PC-3 (cell line): Measurements from ENCODE around the gene CLMP. TPM values are rescaled to one million over a fixed set of nuclear protein-coding genes. Genes with fewer than 3 reads are reported as not detected.
"Not testable (repeated sequence)": the region's sequence is repeated elsewhere in the genome, so short reads cannot be mapped to it uniquely, and the experiment has no call there.

Experiments used
- ATAC-seq: fragments of 200-7000 bp; cut with Tn5 transposase; 2 replicates; pipeline ENCODE4 v1.9.1; 2020; ENCODE audit warnings: mild to moderate bottlenecking, moderate library complexity
- BruUV-seq: library from RNA; stranded (reverse); fragments of 400-500 nt; replicated peaks from 2 replicates; lab custom pipeline; 2021; lab: Mats Ljungman, UMichigan
- CTCF ChIA-PET: fragments of 300-600 bp; sonication (Branson Sonifier 250); formaldehyde crosslinking; loops from one replicate; lab custom pipeline; 2022; ENCODE audit warnings: antibody characterized with exemption; lab: Charles Lee
- POLR2A ChIA-PET: fragments of 300-600 bp; sonication (Branson Sonifier 250); formaldehyde crosslinking; loops from one replicate; lab custom pipeline; 2022; ENCODE audit warnings: antibody characterized with exemption; ENCODE audit not compliant: unreplicated experiment; lab: Charles Lee
- DNase-seq: peaks from one replicate; pipeline ENCODE4 v3.0.0-alpha.2; 2015
- H2AFZ ChIP-seq: fragments of 300-600 bp; sonication (generic); 2 replicates; pipeline ENCODE4 v1.6.0; 2016; ENCODE audit warnings: antibody characterized with exemption, low read length
- H3F3A ChIP-seq: fragments of 300-600 bp; sonication (generic); one replicate; pipeline ENCODE4 v1.6.0; 2017; ENCODE audit warnings: antibody characterized with exemption, low read length, control low read depth, mild to moderate bottlenecking; ENCODE audit not compliant: unreplicated experiment
- H3K27ac ChIP-seq: fragments of 300-600 bp; sonication (generic); 2 replicates; pipeline ENCODE4 v1.5.1; 2016; ENCODE audit warnings: mild to moderate bottlenecking, low read length
- H3K27me3 ChIP-seq: fragments of 300-600 bp; sonication (generic); 2 replicates; pipeline ENCODE4 v1.6.1; 2016; ENCODE audit warnings: low read length, mixed read lengths
- H3K36me3 ChIP-seq: fragments of 300-600 bp; sonication (generic); 2 replicates; pipeline ENCODE4 v1.6.1; 2016; ENCODE audit warnings: low read depth, mixed run types, low read length, mixed read lengths
- H3K4me1 ChIP-seq: fragments of 300-600 bp; sonication (generic); 2 replicates; pipeline ENCODE4 v1.5.1; 2016; ENCODE audit warnings: low read length; ENCODE audit not compliant: insufficient read depth
- H3K4me2 ChIP-seq: fragments of 300-600 bp; sonication (generic); 2 replicates; pipeline ENCODE4 v1.6.0; 2016; ENCODE audit warnings: low read length
- H3K4me3 ChIP-seq: fragments of 300-600 bp; sonication (generic); 2 replicates; pipeline ENCODE4 v1.5.1; 2016; ENCODE audit warnings: mild to moderate bottlenecking, low read length, mixed read lengths
- H3K79me2 ChIP-seq: fragments of 300-600 bp; sonication (generic); 2 replicates; pipeline ENCODE4 v1.6.1; 2017; ENCODE audit warnings: low read length, mixed read lengths
- H3K9ac ChIP-seq: fragments of 300-600 bp; sonication (generic); 2 replicates; pipeline ENCODE4 v1.6.0; 2016; ENCODE audit warnings: mild to moderate bottlenecking, low read length
- H3K9me2 ChIP-seq: fragments of 300-600 bp; sonication (generic); replicated peaks from 2 replicates; pipeline ENCODE4 v1.6.1; 2016; ENCODE audit warnings: mixed run types, low read length, mixed read lengths
- H3K9me3 ChIP-seq: fragments of 300-600 bp; sonication (generic); 2 replicates; pipeline ENCODE4 v1.6.1; 2016; ENCODE audit warnings: low read length, mixed read lengths
- H4K20me1 ChIP-seq: fragments of 300-600 bp; sonication (generic); 2 replicates; pipeline ENCODE4 v1.6.1; 2016; ENCODE audit warnings: low read length, mixed read lengths
- EZH2 ChIP-seq: fragments of 300-600 bp; sonication (generic); IDR thresholded peaks from one replicate; pipeline ENCODE4 v1.6.1; 2017; ENCODE audit warnings: antibody characterized with exemption, mild to moderate bottlenecking, low read length; ENCODE audit not compliant: unreplicated experiment
- EZH2phosphoT487 ChIP-seq: fragments of 300-600 bp; sonication (generic); IDR thresholded peaks from 2 replicates; pipeline ENCODE4 v1.6.1; 2018; ENCODE audit warnings: mild to moderate bottlenecking, antibody characterized with exemption, low read length, borderline replicate concordance
- intact Hi-C: fragments of 100-400 bp; cut with micrococcal nuclease; formaldehyde crosslinking; loops from 2 replicates; pipeline ENCODE4 v1.9.0; 2023
- total RNA-seq: library from RNA; depleted of rRNA; stranded (reverse); fragments of >200 nt; gene quantifications from 2 replicates; pipeline ENCODE4 v1.2.3, GENCODE V29; 2014
- TF ChIP-seq, protein P1 (sequence below): fragments of 300-600 bp; sonication (generic); conservative IDR thresholded peaks from 2 replicates; pipeline ENCODE4 v1.5.1; 2017; ENCODE audit warnings: antibody characterized with exemption, low read depth, mild to moderate bottlenecking, low read length

Gene CLMP
- total RNA-seq, 1 experiment from 2014 or later = 30.4 TPM

DNA sequence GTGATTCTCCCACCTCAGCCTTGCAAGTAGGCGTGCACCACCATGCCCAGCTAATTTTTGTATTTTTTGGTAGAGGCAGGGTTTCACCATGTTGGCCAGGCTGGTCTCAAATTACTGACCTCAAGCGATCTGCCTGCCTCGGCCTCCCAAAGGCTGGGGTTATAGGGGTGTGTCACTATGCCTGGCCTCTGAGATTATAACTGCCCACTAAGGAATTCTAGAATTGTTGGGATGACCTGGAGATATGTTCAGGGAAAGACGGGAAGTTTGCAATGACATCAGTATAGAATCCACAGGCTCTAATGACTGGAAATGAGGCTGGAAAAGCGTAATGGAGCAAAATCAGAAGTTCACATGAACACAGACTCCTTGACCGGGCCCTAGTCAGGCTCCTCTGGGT, 62.2 kb downstream of the CLMP start:
- H3K36me3 ChIP-seq = peaks cover 5% of the 10 kb centered on the region; the same call in 1 of the 2 replicates
- TF ChIP-seq, protein P1, sequence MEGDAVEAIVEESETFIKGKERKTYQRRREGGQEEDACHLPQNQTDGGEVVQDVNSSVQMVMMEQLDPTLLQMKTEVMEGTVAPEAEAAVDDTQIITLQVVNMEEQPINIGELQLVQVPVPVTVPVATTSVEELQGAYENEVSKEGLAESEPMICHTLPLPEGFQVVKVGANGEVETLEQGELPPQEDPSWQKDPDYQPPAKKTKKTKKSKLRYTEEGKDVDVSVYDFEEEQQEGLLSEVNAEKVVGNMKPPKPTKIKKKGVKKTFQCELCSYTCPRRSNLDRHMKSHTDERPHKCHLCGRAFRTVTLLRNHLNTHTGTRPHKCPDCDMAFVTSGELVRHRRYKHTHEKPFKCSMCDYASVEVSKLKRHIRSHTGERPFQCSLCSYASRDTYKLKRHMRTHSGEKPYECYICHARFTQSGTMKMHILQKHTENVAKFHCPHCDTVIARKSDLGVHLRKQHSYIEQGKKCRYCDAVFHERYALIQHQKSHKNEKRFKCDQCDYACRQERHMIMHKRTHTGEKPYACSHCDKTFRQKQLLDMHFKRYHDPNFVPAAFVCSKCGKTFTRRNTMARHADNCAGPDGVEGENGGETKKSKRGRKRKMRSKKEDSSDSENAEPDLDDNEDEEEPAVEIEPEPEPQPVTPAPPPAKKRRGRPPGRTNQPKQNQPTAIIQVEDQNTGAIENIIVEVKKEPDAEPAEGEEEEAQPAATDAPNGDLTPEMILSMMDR = no peak
- TF ChIP-seq EZH2phosphoT487 = no peak
- TF ChIP-seq EZH2 = no peak
- no peak overlapping the region for H3K27ac ChIP-seq
- no peaks in the 10 kb centered on the region for H4K20me1 ChIP-seq
- H3K9me2 ChIP-seq = no peaks in the 10 kb centered on the region
- ChIA-PET CTCF (no interaction called here), POLR2A (no interaction called here)
- H3K27me3 ChIP-seq = no peaks in the 10 kb centered on the region
- intact Hi-C loops = no loop called here
- no peak for DNase-seq
- no peak overlapping the region for H2AFZ ChIP-seq
- no peaks in the 10 kb centered on the region for H3K9me3 ChIP-seq
- no TSS peak for BruUV-seq
- no peak overlapping the region for H3K4me3 ChIP-seq
- no peak for ATAC-seq
- H3K79me2 ChIP-seq = no peaks in the 10 kb centered on the region
- no peaks in the 10 kb centered on the region; the same call in 1 of the 2 replicates for H3K4me1 ChIP-seq
- no peaks in the 10 kb centered on the region for H3F3A ChIP-seq
- H3K9ac ChIP-seq = no peak overlapping the region
- H3K4me2 ChIP-seq = no peak overlapping the region

- H3K36me3 ChIP-seq, H3F3A ChIP-seq, H3K79me2 ChIP-seq, CTCF ChIA-PET, H3K9ac ChIP-seq, H3K9me2 ChIP-seq, H3K27me3 ChIP-seq, H3K9me3 ChIP-seq, POLR2A ChIA-PET, BruUV-seq, H3K27ac ChIP-seq, H3K4me1 ChIP-seq, H4K20me1 ChIP-seq, H3K4me3 ChIP-seq, intact Hi-C loops, H3K4me2 ChIP-seq: not testable (repeated sequence)
- H2AFZ ChIP-seq = peak overlapping the region; percentile 38; the same call in 1 of the 2 replicates
- peak; percentile 81 for ATAC-seq
- DNase-seq = peak; percentile 25
Observed at GRCh38 chr11:123132034-123132766, 62.8 kb downstream of the CLMP start.

GRCh38 chr11:123129920-123130319, 65.1 kb downstream of the CLMP start:
- no peaks in the 10 kb centered on the region for H4K20me1 ChIP-seq
- POLR2A ChIA-PET = no interaction called here

More at GRCh38 chr11:123129920-123130319, 65.1 kb downstream of the CLMP start:
- CTCF ChIA-PET = no interaction called here
- Histone ChIP-seq H3F3A (no peaks in the 10 kb centered on the region), H2AFZ (no peak overlapping the region), H3K4me3 (no peak overlapping the region), H3K9me3 (no peaks in the 10 kb centered on the region), H3K36me3 (peaks cover 5% of the 10 kb centered on the region; the same call in 1 of the 2 replicates), H3K4me2 (no peak overlapping the region), H3K27me3 (no peaks in the 10 kb centered on the region), H3K4me1 (no peaks in the 10 kb centered on the region; the same call in 1 of the 2 replicates), H3K79me2 (no peaks in the 10 kb centered on the region), H3K9me2 (no peaks in the 10 kb centered on the region), H3K9ac (no peak overlapping the region), H3K27ac (no peak overlapping the region)
- TF ChIP-seq EZH2 (no peak), EZH2phosphoT487 (no peak)
- TF ChIP-seq, protein P1 = no peak
- no peak for ATAC-seq
- no peak for DNase-seq
- intact Hi-C loops = no loop called here
- BruUV-seq = no TSS peak
